Ishikawa (cell line): ENCODE measurements around the gene SELENOM.

Experiments used
- CEBPB ChIP-seq: IDR thresholded peaks from 2 replicates; pipeline ENCODE4 v1.6.1; 2012
- CREB1 ChIP-seq: IDR thresholded peaks from 2 replicates; pipeline ENCODE4 v1.6.1; 2012; ENCODE audit warnings: low read depth
- EGR1 ChIP-seq: IDR thresholded peaks from 2 replicates; pipeline ENCODE4 v1.6.1; 2012
- EP300 ChIP-seq: IDR thresholded peaks from 2 replicates; pipeline ENCODE4 v1.6.1; 2012; ENCODE audit warnings: borderline replicate concordance
- FOXM1 ChIP-seq: IDR thresholded peaks from 2 replicates; pipeline ENCODE4 v1.6.1; 2012; ENCODE audit warnings: low read depth, borderline replicate concordance
- NFIC ChIP-seq: IDR thresholded peaks from 2 replicates; pipeline ENCODE4 v1.6.1; 2012
- RAD21 ChIP-seq: IDR thresholded peaks from 2 replicates; pipeline ENCODE4 v1.6.1; 2012; ENCODE audit warnings: low read depth
- TAF1 ChIP-seq: IDR thresholded peaks from 2 replicates; pipeline ENCODE4 v1.6.1; 2012; ENCODE audit warnings: low read depth, mild to moderate bottlenecking
- TEAD4 ChIP-seq: IDR thresholded peaks from 2 replicates; pipeline ENCODE4 v1.6.1; 2012
- YY1 ChIP-seq: IDR thresholded peaks from 2 replicates; pipeline ENCODE4 v1.6.1; 2012; ENCODE audit warnings: low read depth
- TF ChIP-seq, protein P1 (sequence below): IDR thresholded peaks from 2 replicates; pipeline ENCODE4 v1.6.1; 2012; ENCODE audit warnings: low read depth, mild to moderate bottlenecking
- TF ChIP-seq, protein P2 (sequence below): IDR thresholded peaks from 2 replicates; pipeline ENCODE4 v1.6.1; 2012
- TF ChIP-seq, protein P3 (sequence below): IDR thresholded peaks from 2 replicates; pipeline ENCODE4 v1.6.1; 2012

DNA sequence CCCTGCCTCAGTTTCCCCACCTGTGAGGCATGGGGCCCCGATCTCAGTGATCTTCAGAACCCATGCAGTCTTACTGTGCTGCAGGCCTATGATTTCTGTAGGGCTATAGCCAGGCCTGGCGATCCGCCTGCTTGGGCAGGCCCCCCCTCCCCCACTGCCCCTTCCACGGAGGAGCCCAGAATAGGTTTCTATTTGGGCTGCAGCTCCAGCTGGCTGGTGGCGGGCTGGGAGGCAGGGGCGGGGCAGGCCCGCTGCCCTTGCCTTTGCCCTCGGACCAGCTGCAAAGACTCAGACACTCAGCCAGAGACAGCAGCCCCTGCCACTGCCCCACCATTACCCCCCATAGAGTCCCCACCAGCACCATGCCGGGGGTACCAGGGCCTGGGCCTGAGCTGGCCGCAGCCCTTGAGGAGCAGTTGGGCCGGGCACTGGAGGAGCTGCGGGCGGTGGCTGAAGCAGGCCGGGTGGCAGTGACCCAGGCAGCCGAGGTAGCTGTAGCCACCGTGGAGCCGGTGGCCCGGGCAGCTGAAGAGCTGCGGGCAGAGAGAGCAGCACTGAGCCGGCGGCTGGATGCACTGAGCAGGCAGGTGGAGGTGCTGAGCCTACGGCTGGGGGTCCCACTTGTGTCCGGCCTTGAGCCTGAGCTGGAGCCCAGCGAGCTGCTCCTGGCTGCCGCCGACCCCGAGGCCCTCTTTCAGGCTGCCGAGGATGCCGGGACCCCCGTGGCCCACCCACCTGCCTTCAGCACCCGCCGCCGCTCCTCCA lies 14.1 kb downstream of the SELENOM start:
- TF ChIP-seq YY1: no peak
- no peak for TF ChIP-seq EP300
- TF ChIP-seq CREB1: no peak
- no peak for TF ChIP-seq TEAD4
- no peak for TF ChIP-seq TAF1
- no peak for TF ChIP-seq CEBPB
- TF ChIP-seq, protein P1, sequence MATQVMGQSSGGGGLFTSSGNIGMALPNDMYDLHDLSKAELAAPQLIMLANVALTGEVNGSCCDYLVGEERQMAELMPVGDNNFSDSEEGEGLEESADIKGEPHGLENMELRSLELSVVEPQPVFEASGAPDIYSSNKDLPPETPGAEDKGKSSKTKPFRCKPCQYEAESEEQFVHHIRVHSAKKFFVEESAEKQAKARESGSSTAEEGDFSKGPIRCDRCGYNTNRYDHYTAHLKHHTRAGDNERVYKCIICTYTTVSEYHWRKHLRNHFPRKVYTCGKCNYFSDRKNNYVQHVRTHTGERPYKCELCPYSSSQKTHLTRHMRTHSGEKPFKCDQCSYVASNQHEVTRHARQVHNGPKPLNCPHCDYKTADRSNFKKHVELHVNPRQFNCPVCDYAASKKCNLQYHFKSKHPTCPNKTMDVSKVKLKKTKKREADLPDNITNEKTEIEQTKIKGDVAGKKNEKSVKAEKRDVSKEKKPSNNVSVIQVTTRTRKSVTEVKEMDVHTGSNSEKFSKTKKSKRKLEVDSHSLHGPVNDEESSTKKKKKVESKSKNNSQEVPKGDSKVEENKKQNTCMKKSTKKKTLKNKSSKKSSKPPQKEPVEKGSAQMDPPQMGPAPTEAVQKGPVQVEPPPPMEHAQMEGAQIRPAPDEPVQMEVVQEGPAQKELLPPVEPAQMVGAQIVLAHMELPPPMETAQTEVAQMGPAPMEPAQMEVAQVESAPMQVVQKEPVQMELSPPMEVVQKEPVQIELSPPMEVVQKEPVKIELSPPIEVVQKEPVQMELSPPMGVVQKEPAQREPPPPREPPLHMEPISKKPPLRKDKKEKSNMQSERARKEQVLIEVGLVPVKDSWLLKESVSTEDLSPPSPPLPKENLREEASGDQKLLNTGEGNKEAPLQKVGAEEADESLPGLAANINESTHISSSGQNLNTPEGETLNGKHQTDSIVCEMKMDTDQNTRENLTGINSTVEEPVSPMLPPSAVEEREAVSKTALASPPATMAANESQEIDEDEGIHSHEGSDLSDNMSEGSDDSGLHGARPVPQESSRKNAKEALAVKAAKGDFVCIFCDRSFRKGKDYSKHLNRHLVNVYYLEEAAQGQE: no peak
- TF ChIP-seq, protein P2, sequence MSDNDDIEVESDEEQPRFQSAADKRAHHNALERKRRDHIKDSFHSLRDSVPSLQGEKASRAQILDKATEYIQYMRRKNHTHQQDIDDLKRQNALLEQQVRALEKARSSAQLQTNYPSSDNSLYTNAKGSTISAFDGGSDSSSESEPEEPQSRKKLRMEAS: no peak
- TF ChIP-seq NFIC: no peak
- TF ChIP-seq RAD21: no peak
- TF ChIP-seq EGR1: no peak
- no peak for TF ChIP-seq FOXM1
- TF ChIP-seq, protein P3, sequence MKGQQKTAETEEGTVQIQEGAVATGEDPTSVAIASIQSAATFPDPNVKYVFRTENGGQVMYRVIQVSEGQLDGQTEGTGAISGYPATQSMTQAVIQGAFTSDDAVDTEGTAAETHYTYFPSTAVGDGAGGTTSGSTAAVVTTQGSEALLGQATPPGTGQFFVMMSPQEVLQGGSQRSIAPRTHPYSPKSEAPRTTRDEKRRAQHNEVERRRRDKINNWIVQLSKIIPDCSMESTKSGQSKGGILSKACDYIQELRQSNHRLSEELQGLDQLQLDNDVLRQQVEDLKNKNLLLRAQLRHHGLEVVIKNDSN: no peak
